Stimulated activated naive CD4-positive, alpha-beta T cell treated with Interleukin-2 at 50 U/mL for 16 hours (primary cell): ENCODE results near the gene MAP3K2.
"Not testable (repeated sequence)": the region's sequence is repeated elsewhere in the genome, so short reads cannot be mapped to it uniquely, and the experiment has no call there.

Experiments used
- DNase-seq: peaks from one replicate; lab custom pipeline; 2025; lab: John Stamatoyannopoulos, UW

MAP3K2 gene

GRCh38 chr2:127381762-127382161, 6.0 kb downstream of the MAP3K2 start:
- no peak for DNase-seq

GRCh38 chr2:127379712-127380355, 7.9 kb downstream of the MAP3K2 start:
- DNase-seq: no peak

- no peak for DNase-seq
Measured at GRCh38 chr2:127378720-127379119, 9.1 kb downstream of the MAP3K2 start.

GRCh38 chr2:127377262-127377661, 10.5 kb downstream of the MAP3K2 start:
- DNase-seq: no peak

GRCh38 chr2:127376257-127376656, 11.5 kb downstream of the MAP3K2 start:
- no peak for DNase-seq

GRCh38 chr2:127373362-127374083, 14.3 kb downstream of the MAP3K2 start:
- no peak for DNase-seq

GRCh38 chr2:127371037-127371436, 16.7 kb downstream of the MAP3K2 start:
- DNase-seq: no peak

GRCh38 chr2:127370010-127370409, 17.8 kb downstream of the MAP3K2 start:
- no peak for DNase-seq

- DNase-seq: no peak
Measured at GRCh38 chr2:127365211-127365643, 22.5 kb downstream of the MAP3K2 start.

GRCh38 chr2:127362971-127363370, 24.8 kb downstream of the MAP3K2 start:
- no peak for DNase-seq

GRCh38 chr2:127361929-127362885, 25.6 kb downstream of the MAP3K2 start:
- no peak for DNase-seq

GRCh38 chr2:127360242-127360641, 27.5 kb downstream of the MAP3K2 start:
- DNase-seq: no peak

GRCh38 chr2:127359520-127359919, 28.3 kb downstream of the MAP3K2 start:
- DNase-seq: no peak

- no peak for DNase-seq
Measured at GRCh38 chr2:127358971-127359370, 28.8 kb downstream of the MAP3K2 start.

- DNase-seq: no peak
Measured at GRCh38 chr2:127358044-127358443, 29.7 kb downstream of the MAP3K2 start.

GRCh38 chr2:127357591-127357990, 30.2 kb downstream of the MAP3K2 start:
- no peak for DNase-seq

GRCh38 chr2:127356531-127356930, 31.2 kb downstream of the MAP3K2 start:
- DNase-seq: no peak

GRCh38 chr2:127355407-127356008, 32.3 kb downstream of the MAP3K2 start:
- peak; percentile 9 for DNase-seq

GRCh38 chr2:127353873-127354676, 33.7 kb downstream of the MAP3K2 start:
- DNase-seq: not testable (repeated sequence)

GRCh38 chr2:127353223-127353622, 34.6 kb downstream of the MAP3K2 start:
- DNase-seq: not testable (repeated sequence)

- no peak for DNase-seq
Measured at GRCh38 chr2:127351603-127352002, 36.2 kb downstream of the MAP3K2 start.
